DMS 273 (cell line): Measurements from ENCODE around the gene PPM1K.
"Not testable (repeated sequence)": the region's sequence is repeated elsewhere in the genome, so short reads cannot be mapped to it uniquely, and the experiment has no call there.

Experiments used
- DNase-seq: peaks from one replicate; lab custom pipeline; 2025; ENCODE audit not compliant: unreplicated experiment; lab: John Stamatoyannopoulos, UW

The PPM1K gene

GRCh38 chr4:88284439-88285234 is at the start of gene PPM1K:
TSS of gene PPM1K (minus strand) at chr4:88284561. CDS start at chr4:88278583, 5,978 bp downstream.
- peak; percentile 98 for DNase-seq

GRCh38 chr4:88333741-88334405 is 49.5 kb upstream of the PPM1K start:
- DNase-seq = no peak

- DNase-seq = no peak
These were observed 43.3 kb upstream of the PPM1K start for GRCh38 chr4:88327665-88328064.

- no peak for DNase-seq
These were observed 36.5 kb upstream of the PPM1K start for GRCh38 chr4:88320780-88321373.

- DNase-seq = no peak
These were observed 35.9 kb upstream of the PPM1K start for GRCh38 chr4:88320224-88320779.

- no peak for DNase-seq
These were observed 34.5 kb upstream of the PPM1K start for GRCh38 chr4:88318751-88319350.

GRCh38 chr4:88315460-88316017 is 31.2 kb upstream of the PPM1K start:
- DNase-seq = no peak

GRCh38 chr4:88313088-88313624 is 28.8 kb upstream of the PPM1K start:
- not testable (repeated sequence) for DNase-seq

GRCh38 chr4:88308587-88308986 is 24.2 kb upstream of the PPM1K start:
- peak; percentile 0 for DNase-seq

GRCh38 chr4:88297725-88298454 is 13.5 kb upstream of the PPM1K start:
- DNase-seq = no peak

GRCh38 chr4:88297212-88297516 is 12.8 kb upstream of the PPM1K start:
- no peak for DNase-seq

GRCh38 chr4:88296413-88297211 is 12.3 kb upstream of the PPM1K start:
- no peak for DNase-seq

GRCh38 chr4:88295656-88296055 is 11.3 kb upstream of the PPM1K start:
- DNase-seq = no peak

- no peak for DNase-seq
These were observed 6.6 kb upstream of the PPM1K start for GRCh38 chr4:88291003-88291402.

GRCh38 chr4:88286897-88287296 is 2.5 kb upstream of the PPM1K start:
- DNase-seq = no peak

GRCh38 chr4:88285235-88285653 is 883 bp upstream of the PPM1K start:
- DNase-seq = no peak

- DNase-seq = peak; percentile 74
These were observed 511 bp downstream of the PPM1K start for GRCh38 chr4:88283661-88284438.

- no peak for DNase-seq
These were observed 4.0 kb downstream of the PPM1K start for GRCh38 chr4:88280228-88280795.
